H9 (cell line): Measurements from ENCODE around the gene FBXL19. TPM values are rescaled to one million over a fixed set of nuclear protein-coding genes. Genes with fewer than 3 reads are reported as not detected.

Source experiments
- DNase-seq: peaks from one replicate; pipeline ENCODE4 v3.0.0-alpha.2; 2017
- H2AFZ ChIP-seq: one replicate; pipeline ENCODE4 v1.6.1; 2013; ENCODE audit warnings: mild to moderate bottlenecking, low read length, control low read depth, moderate library complexity
- H2AK5ac ChIP-seq: 2 replicates; pipeline ENCODE4 v1.6.1; 2013; ENCODE audit warnings: low read length, control low read depth, mixed read lengths; ENCODE audit not compliant: insufficient read length
- H2BK120ac ChIP-seq: one replicate; pipeline ENCODE4 v1.6.1; 2013; ENCODE audit warnings: low read depth, mild to moderate bottlenecking, low read length, control low read depth, inconsistent platforms; ENCODE audit not compliant: poor library complexity, severe bottlenecking
- H2BK12ac ChIP-seq: 2 replicates; pipeline ENCODE4 v1.6.1; 2013; ENCODE audit warnings: low read length, control low read depth, mixed read lengths, low read depth; ENCODE audit not compliant: insufficient read length
- H2BK15ac ChIP-seq: 2 replicates; pipeline ENCODE4 v1.6.1; 2013; ENCODE audit warnings: low read depth, low read length, control low read depth
- H2BK20ac ChIP-seq: one replicate; pipeline ENCODE4 v1.6.1; 2013; ENCODE audit warnings: low read depth, mild to moderate bottlenecking, low read length, control low read depth, inconsistent platforms; ENCODE audit not compliant: poor library complexity, severe bottlenecking
- H2BK5ac ChIP-seq: 2 replicates; pipeline ENCODE4 v1.6.1; 2013; ENCODE audit warnings: low read length, control low read depth, mixed read lengths; ENCODE audit not compliant: insufficient read length
- H3K14ac ChIP-seq: 2 replicates; pipeline ENCODE4 v1.6.1; 2013; ENCODE audit warnings: low read length, control low read depth; ENCODE audit not compliant: insufficient read depth
- H3K18ac ChIP-seq: 2 replicates; pipeline ENCODE4 v1.6.1; 2013; ENCODE audit warnings: low read depth, mild to moderate bottlenecking, mixed read lengths, low read length, control low read depth; ENCODE audit not compliant: insufficient read length
- H3K23ac ChIP-seq: 2 replicates; pipeline ENCODE4 v1.6.1; 2013; ENCODE audit warnings: low read length, control low read depth, mixed read lengths, low read depth; ENCODE audit not compliant: insufficient read length
- H3K23me2 ChIP-seq: 2 replicates; pipeline ENCODE4 v1.6.1; 2013; ENCODE audit warnings: low read depth, mild to moderate bottlenecking, mixed read lengths, low read length, control low read depth; ENCODE audit not compliant: insufficient read length, poor library complexity, severe bottlenecking
- H3K27ac ChIP-seq: 2 replicates; pipeline ENCODE4 v1.5.1; 2013; ENCODE audit warnings: low read length, control low read depth, mixed read lengths, low read depth; ENCODE audit not compliant: insufficient read length
- H3K27me3 ChIP-seq: 2 replicates; pipeline ENCODE4 v1.6.1; 2013; ENCODE audit warnings: low read length, control low read depth, inconsistent platforms; ENCODE audit not compliant: insufficient read depth
- H3K4ac ChIP-seq: 2 replicates; pipeline ENCODE4 v1.6.1; 2013; ENCODE audit warnings: low read depth, mild to moderate bottlenecking, control low read depth, inconsistent platforms, low read length, moderate library complexity
- H3K4me1 ChIP-seq: 2 replicates; pipeline ENCODE4 v1.6.1; 2013; ENCODE audit warnings: low read length, control low read depth, inconsistent platforms; ENCODE audit not compliant: insufficient read depth
- H3K4me2 ChIP-seq: 2 replicates; pipeline ENCODE4 v1.6.1; 2013; ENCODE audit warnings: low read length, control low read depth, mixed read lengths; ENCODE audit not compliant: insufficient read length, insufficient read depth
- H3K56ac ChIP-seq: 2 replicates; pipeline ENCODE4 v1.6.1; 2013; ENCODE audit warnings: low read depth, mild to moderate bottlenecking, mixed read lengths, low read length, control low read depth; ENCODE audit not compliant: insufficient read length
- H3K79me1 ChIP-seq: 2 replicates; pipeline ENCODE4 v1.6.1; 2013; ENCODE audit warnings: low read depth, mild to moderate bottlenecking, moderate library complexity, low read length, control low read depth, inconsistent platforms; ENCODE audit not compliant: insufficient read depth, poor library complexity, severe bottlenecking
- H3K79me2 ChIP-seq: 2 replicates; pipeline ENCODE4 v1.6.1; 2013; ENCODE audit warnings: low read length, control low read depth, inconsistent platforms; ENCODE audit not compliant: insufficient read depth
- H3K9ac ChIP-seq: 2 replicates; pipeline ENCODE4 v1.6.1; 2013; ENCODE audit warnings: low read length, control low read depth, mixed read lengths; ENCODE audit not compliant: insufficient read length; ENCODE audit errors: extremely low read depth
- H3K9me3 ChIP-seq: one replicate; pipeline ENCODE4 v1.6.1; 2013; ENCODE audit warnings: low read depth, low read length, inconsistent platforms; ENCODE audit not compliant: control insufficient read depth
- H3T11ph ChIP-seq: one replicate; pipeline ENCODE4 v1.6.1; 2013; ENCODE audit warnings: mild to moderate bottlenecking, low read length, control low read depth, inconsistent platforms
- H4K20me1 ChIP-seq: one replicate; pipeline ENCODE4 v1.6.1; 2013; ENCODE audit not compliant: control insufficient read depth, insufficient read length, insufficient read depth
- H4K5ac ChIP-seq: 2 replicates; pipeline ENCODE4 v1.6.1; 2013; ENCODE audit warnings: low read depth, mild to moderate bottlenecking, mixed read lengths, low read length, control low read depth; ENCODE audit not compliant: insufficient read length
- H4K8ac ChIP-seq: replicated peaks from 2 replicates; pipeline ENCODE4 v1.6.1; 2013; ENCODE audit warnings: low read length, control low read depth, mixed read lengths, low read depth; ENCODE audit not compliant: insufficient read length
- H4K91ac ChIP-seq: 2 replicates; pipeline ENCODE4 v1.6.1; 2013; ENCODE audit warnings: low read depth, mild to moderate bottlenecking, moderate library complexity, mixed read lengths, low read length, control low read depth; ENCODE audit not compliant: insufficient read length
- H3K27ac Mint-ChIP-seq, 3 experiments: 2 replicates in 2 of 3; 3 replicates in 1 of 3; pipeline ENCODE4 v1.8.0; 2020 to 2021; ENCODE audit warnings: mixed read lengths in 3 of 3, mild to moderate bottlenecking in 1 of 3, moderate library complexity in 1 of 3
- H3K27me3 Mint-ChIP-seq: 2 replicates; pipeline ENCODE4 v1.8.0; 2021; ENCODE audit warnings: low read depth, mild to moderate bottlenecking, moderate library complexity, mixed read lengths
- H3K36me3 Mint-ChIP-seq, 3 experiments: 2 replicates in 2 of 3; 3 replicates in 1 of 3; pipeline ENCODE4 v1.8.0; 2020 to 2021; ENCODE audit warnings: low read depth in 3 of 3, mixed read lengths in 3 of 3; ENCODE audit not compliant: insufficient read depth in 1 of 3
- H3K4me1 Mint-ChIP-seq, 2 experiments: 2 replicates each; pipeline ENCODE4 v1.8.0; 2020; ENCODE audit warnings: mixed read lengths in 2 of 2
- H3K4me3 Mint-ChIP-seq, 2 experiments: 2 replicates in 1 of 2; 3 replicates in 1 of 2; pipeline ENCODE4 v1.8.0; 2020 to 2021; ENCODE audit warnings: mild to moderate bottlenecking in 2 of 2, mixed read lengths in 2 of 2, moderate library complexity in 1 of 2
- H3K9me3 Mint-ChIP-seq, 2 experiments: 2 replicates in 1 of 2; 3 replicates in 1 of 2; pipeline ENCODE4 v1.8.0; 2020; ENCODE audit warnings: mild to moderate bottlenecking in 2 of 2, mixed read lengths in 2 of 2, moderate library complexity in 1 of 2
- CTCF ChIP-seq: fragments of 200-600 bp; sonication (generic); conservative IDR thresholded peaks from 3 replicates; pipeline ENCODE4 v1.8.0; 2021; ENCODE audit warnings: antibody characterized with exemption, mild to moderate bottlenecking
- WGBS: extraction: QIAGEN DNeasy Blood & Tissue Kit; methylation state at CpG from one replicate; pipeline ENCODE4 v1.1.7; 2013; ENCODE audit warnings: missing lambda C conversion rate, low lambda C conversion rate, mixed read lengths; ENCODE audit not compliant: insufficient read length; ENCODE audit errors: extremely low coverage; 5-methylcytosine and 5-hydroxymethylcytosine counted together
- total RNA-seq: library from RNA; stranded (reverse); gene quantifications from 2 replicates; pipeline ENCODE4 v1.2.1, GENCODE V29; 2021

Gene FBXL19
- total RNA-seq, 1 experiment from 2014 or later = 66.8 TPM

- H3K9me3 Mint-ChIP-seq = peaks cover 0 to 1% of the 10 kb centered on the region in 2 experiments; a peak in 2 of 5 replicates
- H2BK20ac ChIP-seq = no peak overlapping the region
- H4K5ac ChIP-seq = no peak overlapping the region
- H3K9me3 ChIP-seq = no peaks in the 10 kb centered on the region
- no peak overlapping the region for H3K27ac ChIP-seq
- H3K27me3 Mint-ChIP-seq = peaks cover 19% of the 10 kb centered on the region
- H3K14ac ChIP-seq = no peak overlapping the region
- no peak overlapping the region for H4K91ac ChIP-seq
- no peaks in the 10 kb centered on the region for H3K79me1 ChIP-seq
- H3K4me2 ChIP-seq = no peak overlapping the region
- H2AFZ ChIP-seq = no peak overlapping the region
- H3K27me3 ChIP-seq = no peaks in the 10 kb centered on the region
- H3K23ac ChIP-seq = no peak overlapping the region
- no peak overlapping the region for H3K9ac ChIP-seq
- H4K20me1 ChIP-seq = peaks cover 2% of the 10 kb centered on the region
- peaks cover 2% of the 10 kb centered on the region; the same call in 1 of the 2 replicates for H3K4me1 ChIP-seq
- no peak overlapping the region for H3K27ac Mint-ChIP-seq
- no peak overlapping the region for H3K18ac ChIP-seq
- no peaks in the 10 kb centered on the region for H3K36me3 Mint-ChIP-seq
- no peak overlapping the region for H2BK15ac ChIP-seq
- H3K4me1 Mint-ChIP-seq = peaks cover 18 to 21% of the 10 kb centered on the region in 2 experiments
- no peak overlapping the region for H3K4ac ChIP-seq
- peaks cover 16% of the 10 kb centered on the region for H3K23me2 ChIP-seq
- no peak overlapping the region for H4K8ac ChIP-seq
- DNase-seq = no peak
- H2AK5ac ChIP-seq = no peak overlapping the region
- no peak overlapping the region for H2BK120ac ChIP-seq
- no peak overlapping the region for H2BK12ac ChIP-seq
- TF ChIP-seq CTCF = no peak
- H2BK5ac ChIP-seq = no peak overlapping the region
- no peak overlapping the region for H3K4me3 Mint-ChIP-seq
- H3K79me2 ChIP-seq = no peaks in the 10 kb centered on the region
- no peak overlapping the region for H3T11ph ChIP-seq
- no CpG with 5 or more reads among the region's 5 CpGs for WGBS
- no peak overlapping the region for H3K56ac ChIP-seq
Measured at GRCh38 chr16:30900588-30900987, 22.8 kb upstream of the FBXL19 start.
